Neural cell (in vitro differentiated cells): ENCODE results near the gene MOB3B. TPM values are rescaled to one million over a fixed set of nuclear protein-coding genes. Genes with fewer than 3 reads are reported as not detected.

ENCODE experiments used
- H2AFZ ChIP-seq: fragments of 200-600, 300-800 bp; sonication (generic), shearing (Covaris generic); 2 replicates; pipeline ENCODE4 v1.6.0; 2014; ENCODE audit warnings: low read depth, mild to moderate bottlenecking, antibody characterized with exemption, low read length, moderate library complexity
- H3F3A ChIP-seq: fragments of 200-600 bp; shearing (Covaris generic); 2 replicates; pipeline ENCODE4 v1.6.1; 2016; ENCODE audit warnings: mild to moderate bottlenecking, moderate library complexity, mixed read lengths, antibody characterized with exemption, low read length; ENCODE audit not compliant: insufficient read depth, poor library complexity, severe bottlenecking
- H3K27ac ChIP-seq: fragments of 200-600, 300-800 bp; sonication (generic), shearing (Covaris generic); 2 replicates; pipeline ENCODE4 v1.5.1; 2014; ENCODE audit warnings: mild to moderate bottlenecking, low read length, moderate library complexity
- H3K27me3 ChIP-seq: fragments of 300-800, 200-600 bp; sonication (generic), shearing (Covaris generic); 2 replicates; pipeline ENCODE4 v1.6.0; 2014; ENCODE audit warnings: mild to moderate bottlenecking, low read depth, low read length, moderate library complexity; ENCODE audit not compliant: insufficient read depth
- H3K36me3 ChIP-seq: fragments of 300-800, 200-600 bp; sonication (generic), shearing (Covaris generic); 2 replicates; pipeline ENCODE4 v1.5.1; 2014; ENCODE audit warnings: mild to moderate bottlenecking, antibody characterized with exemption, low read length, moderate library complexity; ENCODE audit not compliant: insufficient read depth
- H3K4me2 ChIP-seq: fragments of 300-800, 200-600 bp; sonication (generic), shearing (Covaris generic); 2 replicates; pipeline ENCODE4 v1.6.0; 2014; ENCODE audit warnings: mild to moderate bottlenecking, low read length
- H3K4me3 ChIP-seq: fragments of 300-800, 200-600 bp; sonication (generic), shearing (Covaris generic); 2 replicates; pipeline ENCODE4 v1.5.1; 2014; ENCODE audit warnings: mild to moderate bottlenecking, low read length, moderate library complexity
- H3K79me2 ChIP-seq: fragments of 200-600 bp; shearing (Covaris generic); replicated peaks from 2 replicates; pipeline ENCODE4 v1.6.0; 2014; ENCODE audit warnings: mild to moderate bottlenecking, low read length, moderate library complexity; ENCODE audit not compliant: insufficient read depth
- H3K9ac ChIP-seq: fragments of 300-800, 200-600 bp; sonication (generic), shearing (Covaris generic); 2 replicates; pipeline ENCODE4 v1.6.1; 2016; ENCODE audit warnings: mild to moderate bottlenecking, low read length, mixed read lengths
- H3K9me2 ChIP-seq: fragments of 200-600 bp; shearing (Covaris generic); 2 replicates; pipeline ENCODE4 v1.6.1; 2016; ENCODE audit warnings: mild to moderate bottlenecking, low read length, mixed read lengths; ENCODE audit not compliant: insufficient read depth
- H3K9me3 ChIP-seq: fragments of 200-600, 300-800 bp; sonication (generic), shearing (Covaris generic); 2 replicates; pipeline ENCODE4 v1.6.1; 2016; ENCODE audit warnings: mild to moderate bottlenecking, mixed run types, low read length, moderate library complexity, mixed read lengths
- H4K20me1 ChIP-seq: fragments of 200-600 bp; shearing (Covaris generic); 2 replicates; pipeline ENCODE4 v1.6.1; 2016; ENCODE audit warnings: mild to moderate bottlenecking, mixed run types; ENCODE audit not compliant: insufficient read depth
- CTCF ChIP-seq: fragments of 450-650 bp; IDR thresholded peaks from 2 replicates; pipeline ENCODE4 v1.5.1; 2014; ENCODE audit warnings: antibody characterized with exemption, mild to moderate bottlenecking, moderate library complexity; ENCODE audit not compliant: poor library complexity, severe bottlenecking
- EP300 ChIP-seq: fragments of 450-650 bp; conservative IDR thresholded peaks from 2 replicates; pipeline ENCODE4 v1.6.1; 2014; ENCODE audit warnings: antibody characterized with exemption, mild to moderate bottlenecking, moderate library complexity; ENCODE audit not compliant: poor library complexity, severe bottlenecking
- EZH2 ChIP-seq: fragments of 200-600, 300-800 bp; shearing (Covaris generic), sonication (generic); IDR thresholded peaks from 2 replicates; pipeline ENCODE4 v1.6.1; 2014; ENCODE audit warnings: antibody characterized with exemption, low read length, borderline replicate concordance, mild to moderate bottlenecking; ENCODE audit not compliant: insufficient read depth, poor library complexity, severe bottlenecking
- MXI1 ChIP-seq: fragments of 450-650 bp; conservative IDR thresholded peaks from 2 replicates; pipeline ENCODE4 v1.6.1; 2014; ENCODE audit warnings: antibody characterized with exemption, mild to moderate bottlenecking; ENCODE audit not compliant: poor library complexity, severe bottlenecking
- POLR2AphosphoS5 ChIP-seq: IDR thresholded peaks from 2 replicates; pipeline ENCODE4 v1.6.1; 2012
- RAD21 ChIP-seq: fragments of 450-650 bp; conservative IDR thresholded peaks from 2 replicates; pipeline ENCODE4 v1.6.1; 2014; ENCODE audit warnings: antibody characterized with exemption, mild to moderate bottlenecking, moderate library complexity
- SMC3 ChIP-seq: fragments of 450-650 bp; conservative IDR thresholded peaks from 2 replicates; pipeline ENCODE4 v1.6.1; 2014; ENCODE audit warnings: antibody characterized with exemption, mild to moderate bottlenecking, moderate library complexity; ENCODE audit not compliant: poor library complexity
- TAF1 ChIP-seq: IDR thresholded peaks from 2 replicates; pipeline ENCODE4 v1.6.1; 2012; ENCODE audit warnings: low read depth
- polyA plus RNA-seq: library from polyadenylated mRNA; depleted of rRNA; stranded (reverse); fragments of >200 nt; gene quantifications from 2 replicates; pipeline ENCODE4 v1.2.3, GENCODE V29; 2014
- TF ChIP-seq, protein P1 (sequence below): IDR thresholded peaks from 2 replicates; pipeline ENCODE4 v1.6.1; 2012; ENCODE audit warnings: borderline replicate concordance

Gene MOB3B
- polyA plus RNA-seq, 1 donor from 2014 or later, result 1.8 TPM

DNA sequence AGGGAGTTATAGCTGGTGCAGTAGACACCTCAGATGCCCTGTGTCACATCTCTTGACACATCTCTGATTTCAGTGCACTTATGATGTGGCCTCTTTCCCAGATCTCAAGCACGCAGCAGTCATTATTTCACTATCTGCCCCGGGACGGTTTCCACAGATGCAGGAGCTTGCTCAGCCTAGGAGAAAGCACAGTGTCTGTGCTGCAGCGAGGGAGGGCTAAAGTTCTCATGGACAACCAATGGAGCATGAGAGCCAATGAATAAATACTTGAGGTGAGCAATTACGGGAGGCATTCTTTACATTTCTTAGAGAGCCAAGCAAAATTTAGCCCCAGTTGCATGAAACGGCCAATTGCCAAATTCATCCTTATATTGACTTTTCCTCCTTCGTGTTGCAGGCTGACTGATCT is 7.4 kb upstream of the MOB3B start:
- Histone ChIP-seq H3K4me3 (no peak overlapping the region), H2AFZ (no peak overlapping the region), H3K9ac (no peak overlapping the region), H4K20me1 (no peaks in the 10 kb centered on the region), H3K4me2 (no peak overlapping the region), H3K9me3 (no peaks in the 10 kb centered on the region), H3K27ac (no peak overlapping the region), H3K27me3 (no peaks in the 10 kb centered on the region), H3K36me3 (peaks cover 10% of the 10 kb centered on the region), H3F3A (no peaks in the 10 kb centered on the region), H3K79me2 (no peaks in the 10 kb centered on the region), H3K9me2 (no peaks in the 10 kb centered on the region)
- TF ChIP-seq TAF1 (no peak), RAD21 (no peak), EZH2 (no peak), POLR2AphosphoS5 (no peak), EP300 (no peak), SMC3 (no peak), MXI1 (no peak), CTCF (no peak)
- TF ChIP-seq, protein P1, sequence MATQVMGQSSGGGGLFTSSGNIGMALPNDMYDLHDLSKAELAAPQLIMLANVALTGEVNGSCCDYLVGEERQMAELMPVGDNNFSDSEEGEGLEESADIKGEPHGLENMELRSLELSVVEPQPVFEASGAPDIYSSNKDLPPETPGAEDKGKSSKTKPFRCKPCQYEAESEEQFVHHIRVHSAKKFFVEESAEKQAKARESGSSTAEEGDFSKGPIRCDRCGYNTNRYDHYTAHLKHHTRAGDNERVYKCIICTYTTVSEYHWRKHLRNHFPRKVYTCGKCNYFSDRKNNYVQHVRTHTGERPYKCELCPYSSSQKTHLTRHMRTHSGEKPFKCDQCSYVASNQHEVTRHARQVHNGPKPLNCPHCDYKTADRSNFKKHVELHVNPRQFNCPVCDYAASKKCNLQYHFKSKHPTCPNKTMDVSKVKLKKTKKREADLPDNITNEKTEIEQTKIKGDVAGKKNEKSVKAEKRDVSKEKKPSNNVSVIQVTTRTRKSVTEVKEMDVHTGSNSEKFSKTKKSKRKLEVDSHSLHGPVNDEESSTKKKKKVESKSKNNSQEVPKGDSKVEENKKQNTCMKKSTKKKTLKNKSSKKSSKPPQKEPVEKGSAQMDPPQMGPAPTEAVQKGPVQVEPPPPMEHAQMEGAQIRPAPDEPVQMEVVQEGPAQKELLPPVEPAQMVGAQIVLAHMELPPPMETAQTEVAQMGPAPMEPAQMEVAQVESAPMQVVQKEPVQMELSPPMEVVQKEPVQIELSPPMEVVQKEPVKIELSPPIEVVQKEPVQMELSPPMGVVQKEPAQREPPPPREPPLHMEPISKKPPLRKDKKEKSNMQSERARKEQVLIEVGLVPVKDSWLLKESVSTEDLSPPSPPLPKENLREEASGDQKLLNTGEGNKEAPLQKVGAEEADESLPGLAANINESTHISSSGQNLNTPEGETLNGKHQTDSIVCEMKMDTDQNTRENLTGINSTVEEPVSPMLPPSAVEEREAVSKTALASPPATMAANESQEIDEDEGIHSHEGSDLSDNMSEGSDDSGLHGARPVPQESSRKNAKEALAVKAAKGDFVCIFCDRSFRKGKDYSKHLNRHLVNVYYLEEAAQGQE, result no peak

- H2AFZ ChIP-seq, result no peak overlapping the region
- no peak overlapping the region for H3K9ac ChIP-seq
- no peaks in the 10 kb centered on the region for H3K9me3 ChIP-seq
- no peak overlapping the region for H3K27ac ChIP-seq
- no peaks in the 10 kb centered on the region for H3F3A ChIP-seq
- no peak overlapping the region for H3K4me2 ChIP-seq
- H3K36me3 ChIP-seq, result peaks cover 10% of the 10 kb centered on the region
- H4K20me1 ChIP-seq, result no peaks in the 10 kb centered on the region
- no peaks in the 10 kb centered on the region for H3K9me2 ChIP-seq
- no peak overlapping the region for H3K4me3 ChIP-seq
- no peaks in the 10 kb centered on the region for H3K27me3 ChIP-seq
- no peak for TF ChIP-seq POLR2AphosphoS5
- no peak for TF ChIP-seq RAD21
- no peak for TF ChIP-seq EP300
- TF ChIP-seq, protein P1, result no peak
- no peak for TF ChIP-seq EZH2
- TF ChIP-seq TAF1, result no peak
- TF ChIP-seq SMC3, result no peak
- no peak for TF ChIP-seq CTCF
- no peak for TF ChIP-seq MXI1
- no peaks in the 10 kb centered on the region for H3K79me2 ChIP-seq
These were observed 6.6 kb upstream of the MOB3B start for GRCh38 chr9:27536168-27536567.
